Epithelial cell of proximal tubule (primary cell): ENCODE data around the gene ZDHHC8. TPM values are rescaled to one million over a fixed set of nuclear protein-coding genes. Genes with fewer than 3 reads are reported as not detected.

Experiments used
- DNase-seq: peaks from one replicate; pipeline ENCODE4 v3.0.0-alpha.2; 2011; ENCODE audit warnings: low read depth
- H3K4me3 ChIP-seq: 2 replicates; pipeline ENCODE4 v1.5.1; 2011; ENCODE audit warnings: low read depth, mild to moderate bottlenecking, low read length
- CTCF ChIP-seq: conservative IDR thresholded peaks from 2 replicates; pipeline ENCODE4 v1.5.1; 2012; ENCODE audit warnings: low read depth, mild to moderate bottlenecking, low read length
- total RNA-seq: library from RNA; depleted of rRNA; stranded (reverse); fragments of >200 nt; gene quantifications from 2 replicates; pipeline ENCODE4 v1.2.3, GENCODE V29; 2015

ZDHHC8 gene
- total RNA-seq, 1 donor from 2014 or later: 37.8 TPM

GRCh38 chr22:20091690-20092476, 39.7 kb upstream of the ZDHHC8 start:
- no peak overlapping the region for H3K4me3 ChIP-seq
- no peak for DNase-seq
- TF ChIP-seq CTCF: no peak

DNA sequence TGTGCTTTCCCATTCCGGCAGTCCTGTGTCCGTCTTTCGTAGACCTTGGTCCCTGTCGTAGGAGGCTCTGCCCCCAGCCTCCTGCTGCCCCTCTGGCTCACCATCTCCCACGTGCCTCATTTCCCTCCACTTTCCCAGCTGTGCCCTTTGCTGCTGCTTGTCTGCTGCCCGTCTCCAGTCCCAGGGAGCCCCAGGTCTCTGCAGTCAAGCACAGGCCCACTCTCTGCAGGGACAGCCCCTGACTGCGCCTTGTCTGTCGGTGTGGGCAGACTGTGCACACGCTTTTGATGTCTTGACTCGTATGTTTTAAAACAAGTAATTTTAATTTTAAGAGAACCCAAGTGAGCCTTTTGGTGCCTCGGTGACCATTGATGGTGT, 39.1 kb upstream of the ZDHHC8 start:
- no peak for TF ChIP-seq CTCF
- H3K4me3 ChIP-seq: no peak overlapping the region
- DNase-seq: no peak

- no peak overlapping the region for H3K4me3 ChIP-seq
- TF ChIP-seq CTCF: no peak
- DNase-seq: no peak
Observed at GRCh38 chr22:20093418-20094196, 38.0 kb upstream of the ZDHHC8 start.

DNA sequence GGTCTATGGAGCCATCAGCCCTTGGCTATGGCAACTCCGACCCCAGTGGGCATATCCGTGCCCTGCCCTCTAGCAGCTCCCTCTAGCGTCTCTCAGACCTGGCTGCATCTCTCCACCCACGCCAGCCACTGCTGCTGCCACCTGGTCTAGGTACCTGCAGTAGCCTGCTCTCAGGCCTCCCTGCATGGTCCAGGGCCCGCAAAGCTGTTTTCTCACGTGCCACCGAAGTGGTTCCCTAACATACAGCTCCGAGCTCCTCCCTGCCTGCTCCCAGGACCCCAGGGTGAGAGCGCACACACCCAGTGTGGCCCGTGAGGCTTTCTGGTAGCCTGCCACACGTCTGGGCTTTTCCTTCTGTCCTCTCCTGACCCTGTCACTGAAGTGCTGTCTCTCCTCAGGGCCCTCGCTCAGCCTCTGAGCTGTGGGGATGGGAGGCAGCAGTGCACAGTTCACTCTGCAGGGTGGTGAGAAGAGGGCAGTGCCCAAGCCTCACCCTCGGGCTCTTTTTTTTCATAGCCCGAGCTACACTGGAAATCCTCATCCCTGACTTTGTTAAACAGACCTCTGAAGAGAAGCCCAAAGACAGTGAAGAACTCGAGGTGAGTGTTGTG, 37.3 kb upstream of the ZDHHC8 start:
- no peak for DNase-seq
- TF ChIP-seq CTCF: no peak
- H3K4me3 ChIP-seq: no peak overlapping the region

DNA sequence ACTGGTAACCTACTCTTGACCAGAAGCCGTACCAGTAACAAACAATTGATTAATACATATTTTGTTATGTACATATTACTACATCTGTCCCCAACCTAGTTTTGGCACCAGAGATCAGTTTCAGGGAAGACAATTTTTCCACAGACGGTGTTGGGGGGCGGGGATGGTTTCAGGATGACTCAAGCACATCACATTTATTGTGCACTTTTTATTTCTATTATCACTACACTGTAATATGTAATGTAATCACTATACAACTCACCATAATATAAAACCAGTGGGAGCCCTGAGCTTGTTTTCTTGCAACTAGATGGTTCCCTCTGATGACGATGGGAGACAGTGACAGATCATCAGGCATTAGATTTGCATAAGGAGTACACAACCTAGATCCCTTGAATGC, 36.1 kb upstream of the ZDHHC8 start:
- H3K4me3 ChIP-seq: no peak overlapping the region
- no peak for TF ChIP-seq CTCF
- DNase-seq: no peak

- no peak for DNase-seq
- TF ChIP-seq CTCF: no peak
- H3K4me3 ChIP-seq: no peak overlapping the region
Observed at GRCh38 chr22:20096574-20097420, 34.8 kb upstream of the ZDHHC8 start.
